Left lobe of liver (tissue), 2 donors: Measurements from ENCODE around the gene LAPTM5. TPM values are rescaled to one million over a fixed set of nuclear protein-coding genes. Genes with fewer than 3 reads are reported as not detected.
"Not testable (repeated sequence)": the region's sequence is repeated elsewhere in the genome, so short reads cannot be mapped to it uniquely, and the experiment has no call there.

Source experiments
- ATAC-seq: fragments of 200-7000 bp; cut with Tn5 transposase; one replicate; pipeline ENCODE4 v1.9.1; 2020; ENCODE audit warnings: mild to moderate bottlenecking, moderate library complexity
- DNase-seq: peaks from one replicate; pipeline ENCODE4 v3.0.0-alpha.2; 2020; ENCODE audit warnings: low spot score
- total RNA-seq: library from RNA; stranded (reverse); gene quantifications from one replicate; pipeline ENCODE4 v1.2.1, GENCODE V29; 2021
- donor health status: DM: no; HTN: no; CAD: no; lungs with moderate emphysema.
- donor health status: DM: no; HTN: yes; CAD: no.

LAPTM5 gene
- total RNA-seq, result 22.3 TPM

DNA sequence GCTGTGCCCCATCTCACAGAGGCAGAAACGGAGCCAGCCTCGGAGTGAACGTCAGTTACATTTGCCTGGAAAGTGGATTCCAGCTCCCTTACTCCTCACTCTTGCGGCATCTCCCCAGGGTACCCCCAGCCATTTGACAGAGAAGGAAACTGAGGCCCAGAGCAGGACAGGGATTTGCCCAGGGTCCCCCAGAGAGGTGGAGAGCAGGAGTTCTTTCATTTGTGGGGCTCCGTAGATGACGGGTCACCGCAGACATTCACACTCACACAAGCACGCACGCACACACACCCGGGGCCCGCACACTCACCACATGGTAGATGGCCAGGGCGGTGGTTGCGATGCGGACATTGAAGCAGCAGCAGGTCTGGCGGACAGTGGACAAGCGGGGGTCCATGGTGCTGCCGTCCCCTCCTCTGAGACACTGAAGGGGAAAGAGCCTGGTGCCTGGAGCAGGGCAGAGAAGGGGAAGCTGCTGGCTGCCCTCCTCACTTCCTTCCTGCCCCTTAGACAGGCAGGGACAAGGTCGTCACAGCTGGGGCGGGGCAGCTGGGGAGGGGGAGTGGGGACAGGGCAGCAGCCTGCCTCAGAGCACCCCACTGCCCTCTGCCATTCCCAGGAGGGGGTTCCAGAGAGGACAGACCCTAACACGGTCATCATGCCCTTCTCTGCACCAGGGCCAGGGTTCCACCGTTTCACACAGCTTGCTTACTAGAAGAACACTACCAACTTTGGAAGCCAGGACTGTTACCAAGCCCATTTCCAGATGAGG, at the start of gene LAPTM5:
LAPTM5 (minus strand) TSS at position 423 of the 769 bp plus-strand sequence; CDS start at position 394, 29 bp downstream.
- DNase-seq, result peak; percentile 61
- ATAC-seq, result peak; percentile 63

- ATAC-seq (no peak), DNase-seq (no peak)
Observed at GRCh38 chr1:30806381-30807317, 49.1 kb upstream of the LAPTM5 start.

DNA sequence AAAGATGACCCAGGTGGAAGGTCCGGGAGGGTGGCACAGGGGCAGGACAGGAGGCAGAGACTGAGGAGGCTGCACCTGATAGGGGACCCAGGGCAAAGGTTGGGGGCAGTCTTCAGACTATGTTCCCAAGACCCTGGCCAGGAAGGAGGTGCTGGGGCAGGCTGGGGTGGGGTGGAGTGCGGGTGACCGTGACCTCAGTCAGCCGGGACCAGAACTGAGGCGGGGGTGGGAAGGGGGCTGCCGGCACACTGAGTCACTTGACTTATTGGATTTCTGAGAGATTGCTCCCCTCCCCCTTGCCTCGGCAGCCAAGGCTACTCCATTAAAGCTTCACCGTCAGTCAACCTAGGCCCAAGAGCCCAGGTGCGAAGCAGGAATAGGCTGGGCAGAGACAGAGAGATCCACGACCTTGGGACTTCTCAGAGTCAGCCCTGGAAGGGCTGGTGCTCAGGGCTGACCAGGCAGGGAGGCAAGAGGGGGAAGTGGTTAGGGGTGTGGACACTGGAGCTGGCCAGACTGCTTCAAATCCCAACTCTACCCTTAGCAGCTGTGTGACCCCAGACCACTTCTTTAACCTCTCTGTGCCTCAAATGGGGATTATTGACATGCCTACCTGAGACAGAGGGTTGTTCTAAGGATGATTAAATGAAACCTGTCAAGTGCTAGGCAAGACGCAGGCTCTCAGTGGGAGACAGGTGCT, 47.9 kb upstream of the LAPTM5 start:
- ATAC-seq (no peak), DNase-seq (no peak)

DNA sequence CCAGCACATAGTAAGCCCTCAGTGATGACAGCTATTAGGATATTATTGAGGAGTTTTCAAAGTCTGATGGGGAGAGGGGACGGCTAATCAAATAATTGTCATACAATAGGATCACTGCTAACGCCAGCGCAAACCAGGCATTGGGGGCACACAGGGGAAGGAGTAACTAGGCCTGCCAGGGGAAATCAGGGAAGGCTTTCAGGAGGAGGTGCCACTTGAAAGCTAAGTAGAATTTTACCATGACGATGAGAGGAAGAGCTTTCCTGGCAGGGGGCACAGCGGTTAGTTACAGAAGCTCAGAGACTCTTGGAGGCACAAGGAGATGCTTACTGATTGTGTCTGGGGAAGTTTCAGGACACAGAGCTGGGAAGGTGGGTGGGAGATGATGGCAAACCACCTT, 47.2 kb upstream of the LAPTM5 start:
- ATAC-seq (no peak), DNase-seq (no peak)

- DNase-seq (no peak), ATAC-seq (no peak)
Observed at GRCh38 chr1:30804352-30804751, 46.8 kb upstream of the LAPTM5 start.

- DNase-seq (no peak), ATAC-seq (no peak)
Observed at GRCh38 chr1:30803562-30803961, 46.0 kb upstream of the LAPTM5 start.

- ATAC-seq (peak; percentile 91), DNase-seq (peak; percentile 80)
Observed at GRCh38 chr1:30801771-30802198, 44.2 kb upstream of the LAPTM5 start.

DNA sequence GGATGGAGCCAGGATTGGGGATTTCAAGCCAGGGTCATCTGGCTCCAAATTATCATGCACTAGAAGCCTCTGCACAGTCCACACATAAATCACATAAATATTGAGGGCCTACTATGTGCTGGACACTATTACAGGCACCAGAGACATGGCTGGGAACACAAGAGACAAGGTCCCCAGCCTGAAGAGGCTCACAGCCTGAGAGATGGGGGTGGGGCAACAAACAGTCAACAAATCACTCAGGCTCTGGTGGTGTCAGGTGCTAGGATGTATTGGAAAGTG, 41.6 kb upstream of the LAPTM5 start:
- DNase-seq (no peak), ATAC-seq (no peak)

DNA sequence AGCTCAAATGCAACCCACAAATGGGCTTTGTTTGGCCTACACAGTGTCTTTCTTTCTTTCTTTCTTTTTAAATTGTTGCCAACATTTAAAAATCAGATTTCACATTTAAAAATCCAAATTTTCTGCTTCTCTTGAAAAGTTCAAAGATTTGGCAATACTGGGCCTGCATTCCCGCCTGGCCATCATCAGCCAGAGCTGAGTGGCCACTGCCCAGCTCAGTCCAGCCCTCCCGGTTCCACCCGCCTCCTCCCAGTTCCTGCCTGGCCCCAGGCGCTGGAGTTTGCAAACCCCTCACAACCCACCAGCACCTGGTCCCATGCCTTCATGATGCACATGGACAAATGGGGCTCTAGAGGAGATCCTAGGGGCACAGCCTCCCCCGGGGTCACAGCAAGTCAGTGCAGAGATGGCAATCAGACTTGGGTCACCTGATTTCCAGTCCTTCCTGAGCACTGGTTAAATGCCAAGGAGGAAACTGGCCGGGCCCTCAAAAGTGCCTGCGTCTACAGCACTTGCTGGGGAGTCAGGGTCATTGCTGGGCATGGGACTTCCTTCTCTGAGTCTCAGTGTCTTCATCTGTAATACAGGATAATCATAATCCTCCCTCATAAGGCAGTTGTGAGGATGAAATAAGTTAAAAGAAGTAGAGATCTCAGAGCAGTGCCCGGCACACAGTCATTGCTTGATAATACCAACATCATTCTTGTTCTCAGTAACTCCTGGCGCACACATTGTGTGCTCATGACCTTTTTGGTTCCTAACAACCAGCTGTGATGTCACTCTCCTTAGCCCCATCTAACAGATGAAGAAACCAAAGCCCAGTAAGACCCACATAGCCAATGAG, 41.0 kb upstream of the LAPTM5 start:
- no peak for DNase-seq

GRCh38 chr1:30795026-30795425, 37.5 kb upstream of the LAPTM5 start:
- ATAC-seq (no peak), DNase-seq (no peak)

More for the DNA sequence above, 41.0 kb upstream of the LAPTM5 start:
- peak; percentile 24 for ATAC-seq

DNA sequence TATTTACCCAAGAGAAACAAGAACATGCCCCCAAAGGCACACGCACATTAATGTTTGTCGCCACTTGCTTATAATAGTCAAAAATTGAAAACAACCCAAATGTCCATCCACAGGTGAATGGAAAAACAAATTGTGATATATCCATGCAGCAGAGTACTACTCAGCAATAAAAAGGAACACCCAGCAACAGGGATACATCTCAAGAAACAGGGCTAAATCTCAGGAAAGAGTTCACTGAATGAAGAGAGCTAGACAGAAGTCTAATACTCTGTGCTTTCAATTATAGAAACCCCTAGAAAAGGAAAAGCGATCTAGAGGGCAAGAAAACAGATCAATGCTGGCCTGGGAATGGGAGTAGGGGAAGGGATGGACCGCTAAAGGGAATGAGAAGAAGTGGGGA, 36.7 kb upstream of the LAPTM5 start:
- no peak for DNase-seq
- no peak for ATAC-seq

- no peak for DNase-seq
- no peak for ATAC-seq
Observed at GRCh38 chr1:30793209-30793608, 35.6 kb upstream of the LAPTM5 start.

- ATAC-seq (no peak), DNase-seq (no peak)
Observed at GRCh38 chr1:30791868-30792267, 34.3 kb upstream of the LAPTM5 start.

DNA sequence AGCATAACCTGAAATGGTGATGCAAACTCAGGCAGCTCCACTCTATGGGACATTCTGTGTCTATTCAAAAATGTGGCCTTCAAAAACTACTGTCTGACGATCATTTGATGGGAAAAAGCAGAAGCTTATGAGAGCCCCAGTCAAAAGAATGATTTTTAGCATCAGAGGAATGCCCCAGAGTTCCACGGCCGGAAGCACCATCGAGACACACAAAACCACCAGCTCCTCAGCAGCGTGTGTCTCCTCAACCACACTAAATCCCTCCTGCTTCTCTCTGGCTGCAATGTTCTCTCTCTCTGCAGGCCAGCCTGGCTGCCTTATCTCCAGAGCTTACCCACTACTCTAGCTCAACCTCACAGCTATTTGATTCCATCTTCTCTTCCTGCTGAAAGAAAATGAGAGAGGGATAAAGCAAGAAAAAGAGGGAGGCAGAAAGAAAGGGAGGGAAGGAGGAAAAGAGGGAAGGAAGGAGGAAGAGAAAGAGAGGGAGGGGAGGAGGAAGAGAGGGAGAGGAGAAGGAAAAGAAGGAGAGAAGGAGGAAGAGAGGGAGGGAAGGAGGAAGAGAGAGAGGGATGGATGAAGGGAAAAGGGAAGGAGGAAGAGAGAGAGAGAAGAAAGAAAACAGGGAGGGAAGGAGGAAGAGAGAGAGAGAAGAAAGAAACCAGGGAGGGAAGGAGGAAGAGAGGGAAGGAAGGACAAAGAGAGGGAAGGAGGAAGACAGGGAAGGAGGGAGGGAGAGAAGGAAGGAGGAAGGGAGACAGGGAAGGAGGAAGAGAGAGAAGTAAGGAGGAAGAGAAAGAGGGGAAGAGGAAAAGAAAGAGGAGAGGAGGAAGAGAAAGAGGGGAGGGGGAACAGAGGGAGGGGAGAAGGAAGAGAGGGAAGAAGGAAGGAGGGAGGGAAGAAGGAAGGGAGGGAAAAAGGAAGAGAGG, 33.5 kb upstream of the LAPTM5 start:
- DNase-seq (no peak), ATAC-seq (no peak)

DNA sequence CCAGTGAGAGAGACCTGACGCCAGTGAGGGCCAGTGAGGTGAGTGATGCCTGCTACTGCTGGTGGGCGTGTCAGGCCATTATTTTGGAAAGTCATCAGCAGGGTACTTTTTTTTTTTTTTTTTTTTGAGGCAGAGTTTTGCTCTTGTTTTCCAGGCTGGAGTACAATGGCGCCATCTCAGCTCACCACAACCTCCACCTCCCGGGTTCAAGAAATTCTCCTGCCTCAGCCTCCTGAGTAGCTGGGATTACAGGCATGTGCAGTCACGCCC, 32.6 kb upstream of the LAPTM5 start:
- ATAC-seq, result not testable (repeated sequence)

GRCh38 chr1:30789388-30790255, 32.0 kb upstream of the LAPTM5 start:
- DNase-seq (no peak), ATAC-seq (no peak)

More for the DNA sequence above, 32.6 kb upstream of the LAPTM5 start:
- not testable (repeated sequence) for DNase-seq

- ATAC-seq, result no peak
- DNase-seq, result no peak
Observed at GRCh38 chr1:30788580-30789387, 31.2 kb upstream of the LAPTM5 start.
